GM10248 (cell line): ENCODE results near the gene NSDHL.

Experiments used
- CTCF ChIA-PET: fragments of 300-600 bp; sonication (Branson Sonifier 250); formaldehyde crosslinking; extraction: SDS; loops from one replicate; lab custom pipeline; 2021; ENCODE audit warnings: antibody characterized with exemption; lab: Yijun Ruan, JAX
- POLR2A ChIA-PET: fragments of 350-650 bp; sonication (Branson Sonifier 250); formaldehyde crosslinking; extraction: SDS; loops from one replicate; lab custom pipeline; 2020; ENCODE audit warnings: antibody characterized with exemption; lab: Yijun Ruan, JAX
- DNase-seq: peaks from one replicate; pipeline ENCODE4 v3.0.0; 2012; ENCODE audit errors: extremely low spot score
- TF ChIP-seq, protein P1 (sequence below): IDR thresholded peaks from 2 replicates; pipeline ENCODE4 v1.5.1; 2012; ENCODE audit warnings: mild to moderate bottlenecking, low read depth; ENCODE audit errors: extremely low read depth, missing control alignments, control extremely low read depth

The NSDHL gene

DNA sequence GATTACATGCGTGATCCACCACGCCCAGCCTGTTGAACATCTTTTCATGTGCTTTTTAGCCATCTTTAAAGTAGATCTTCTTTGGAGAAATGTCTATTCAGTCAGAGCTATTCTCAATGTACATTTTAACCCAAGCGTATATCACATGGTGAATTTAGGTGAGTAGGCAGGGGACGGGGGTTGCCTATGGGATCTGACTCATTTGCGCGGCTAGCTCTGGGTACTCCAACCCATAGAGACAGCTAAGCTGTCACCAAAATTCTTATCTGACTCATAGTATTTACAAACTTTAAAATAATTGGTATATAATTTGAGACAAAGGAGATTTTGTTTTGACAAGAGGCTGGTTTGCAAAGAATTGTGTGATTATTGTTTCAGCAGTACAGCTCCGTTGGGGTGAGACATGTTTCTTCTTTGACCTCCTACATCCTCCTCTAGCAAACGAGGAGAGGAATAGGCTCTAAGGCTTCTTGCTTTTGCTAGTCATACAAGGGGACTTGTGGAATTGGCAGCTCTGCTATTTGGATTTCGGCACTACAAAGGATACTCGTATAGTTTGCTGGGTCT, 12.0 kb downstream of the NSDHL start:
- TF ChIP-seq, protein P1, sequence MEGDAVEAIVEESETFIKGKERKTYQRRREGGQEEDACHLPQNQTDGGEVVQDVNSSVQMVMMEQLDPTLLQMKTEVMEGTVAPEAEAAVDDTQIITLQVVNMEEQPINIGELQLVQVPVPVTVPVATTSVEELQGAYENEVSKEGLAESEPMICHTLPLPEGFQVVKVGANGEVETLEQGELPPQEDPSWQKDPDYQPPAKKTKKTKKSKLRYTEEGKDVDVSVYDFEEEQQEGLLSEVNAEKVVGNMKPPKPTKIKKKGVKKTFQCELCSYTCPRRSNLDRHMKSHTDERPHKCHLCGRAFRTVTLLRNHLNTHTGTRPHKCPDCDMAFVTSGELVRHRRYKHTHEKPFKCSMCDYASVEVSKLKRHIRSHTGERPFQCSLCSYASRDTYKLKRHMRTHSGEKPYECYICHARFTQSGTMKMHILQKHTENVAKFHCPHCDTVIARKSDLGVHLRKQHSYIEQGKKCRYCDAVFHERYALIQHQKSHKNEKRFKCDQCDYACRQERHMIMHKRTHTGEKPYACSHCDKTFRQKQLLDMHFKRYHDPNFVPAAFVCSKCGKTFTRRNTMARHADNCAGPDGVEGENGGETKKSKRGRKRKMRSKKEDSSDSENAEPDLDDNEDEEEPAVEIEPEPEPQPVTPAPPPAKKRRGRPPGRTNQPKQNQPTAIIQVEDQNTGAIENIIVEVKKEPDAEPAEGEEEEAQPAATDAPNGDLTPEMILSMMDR = no peak
- POLR2A ChIA-PET = no interaction called here
- CTCF ChIA-PET = no interaction called here
- DNase-seq = no peak

DNA sequence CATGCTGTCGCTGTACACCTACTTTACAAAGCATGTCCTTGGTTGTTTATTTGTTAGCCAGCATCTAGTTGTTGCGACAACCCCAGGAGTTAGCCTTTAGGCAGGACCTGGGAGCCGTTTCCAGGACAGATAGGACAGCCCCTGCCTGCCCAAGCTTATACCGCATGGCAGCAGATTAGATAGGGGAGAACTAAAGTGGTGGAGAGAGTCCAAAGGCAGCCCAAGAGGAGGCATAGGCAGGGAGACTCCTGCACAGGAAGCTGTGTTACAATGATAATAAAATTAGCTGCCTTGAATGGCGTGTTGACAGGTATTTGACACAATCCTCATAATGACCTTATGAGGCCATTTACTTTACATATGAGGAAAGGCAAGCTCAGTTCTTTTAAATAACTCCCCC, 13.0 kb downstream of the NSDHL start:
- POLR2A ChIA-PET = no interaction called here

DNA sequence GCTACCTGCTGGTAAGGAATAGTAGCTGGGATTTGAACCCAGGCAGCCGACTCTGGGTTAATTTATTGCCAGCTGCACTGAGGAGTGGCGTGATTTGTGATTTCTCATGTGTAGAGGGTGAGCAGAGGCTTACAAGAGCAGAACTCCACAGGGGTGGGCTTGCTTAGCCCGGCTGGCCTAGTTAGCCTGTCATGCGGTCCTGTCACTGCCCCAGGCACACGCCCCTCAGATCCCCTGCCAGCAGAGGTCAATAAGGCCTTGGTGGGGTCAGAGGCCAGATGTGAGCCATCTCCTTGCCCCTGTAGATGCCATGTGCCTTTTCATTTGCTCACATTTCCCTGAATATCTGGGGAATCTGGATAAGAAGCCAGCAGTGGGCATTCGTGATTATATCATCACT, 13.4 kb downstream of the NSDHL start:
- DNase-seq = no peak
- POLR2A ChIA-PET = no interaction called here
- CTCF ChIA-PET = no interaction called here
- TF ChIP-seq, protein P1 = no peak

More for the DNA sequence above, 13.0 kb downstream of the NSDHL start:
- CTCF ChIA-PET = no interaction called here
- TF ChIP-seq, protein P1 = no peak
- no peak for DNase-seq

DNA sequence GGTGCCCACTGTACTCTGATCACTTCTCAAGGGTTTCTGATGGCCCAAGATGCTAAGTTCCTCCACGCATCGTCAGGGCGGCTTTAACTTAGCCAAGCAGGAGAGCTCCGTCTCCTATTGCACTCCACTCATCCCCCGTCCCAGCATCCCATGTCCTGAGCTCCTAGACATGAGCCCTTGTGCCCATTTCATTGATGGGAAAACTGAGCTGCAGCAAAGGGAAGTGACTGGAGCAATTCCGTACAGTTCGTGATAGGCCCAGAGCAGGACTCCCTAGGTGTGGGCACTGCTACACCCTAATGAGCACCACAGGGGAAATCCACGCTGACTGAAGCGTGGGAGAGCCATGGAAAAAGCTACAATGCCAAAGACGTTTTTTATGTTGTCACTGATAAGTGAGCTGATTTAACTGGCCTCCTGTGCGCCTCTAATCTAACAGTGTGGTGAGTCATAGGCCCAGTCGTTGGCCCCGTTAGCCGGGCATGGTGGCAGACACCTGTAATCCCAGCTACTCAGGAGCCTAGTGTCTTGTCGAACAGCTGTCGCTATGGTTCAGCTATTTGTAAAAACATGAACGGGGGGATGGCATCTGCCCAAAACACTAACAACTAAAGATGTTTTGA, 14.9 kb downstream of the NSDHL start:
- ChIA-PET CTCF (interaction anchor here (0.9 kb wide), 1 partner anchor 12 kb away, joined by 3 read pairs; no protein-coding TSS in a partner anchor), POLR2A (no interaction called here)
- TF ChIP-seq, protein P1 = no peak
- no peak for DNase-seq

DNA sequence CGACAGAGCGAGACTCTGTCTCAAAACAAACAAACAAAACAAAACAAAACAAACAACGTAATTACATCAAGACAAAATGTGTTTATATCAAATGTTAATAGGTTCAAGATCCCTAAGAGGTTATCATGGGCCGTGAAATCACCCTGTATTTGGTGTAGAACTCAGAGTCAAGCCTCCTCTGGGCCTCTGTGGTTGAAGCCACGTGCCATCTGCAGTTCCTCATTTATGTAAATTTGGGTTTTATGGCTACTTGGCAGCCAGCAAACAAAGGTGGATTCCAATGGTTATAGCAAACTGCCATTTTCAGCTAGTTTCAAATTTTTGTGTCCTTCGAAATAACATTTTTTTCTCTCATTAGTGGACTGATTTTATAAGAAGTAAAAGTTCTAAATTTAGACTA, 16.4 kb downstream of the NSDHL start:
- TF ChIP-seq, protein P1 = no peak
- ChIA-PET CTCF (no interaction called here), POLR2A (no interaction called here)

DNA sequence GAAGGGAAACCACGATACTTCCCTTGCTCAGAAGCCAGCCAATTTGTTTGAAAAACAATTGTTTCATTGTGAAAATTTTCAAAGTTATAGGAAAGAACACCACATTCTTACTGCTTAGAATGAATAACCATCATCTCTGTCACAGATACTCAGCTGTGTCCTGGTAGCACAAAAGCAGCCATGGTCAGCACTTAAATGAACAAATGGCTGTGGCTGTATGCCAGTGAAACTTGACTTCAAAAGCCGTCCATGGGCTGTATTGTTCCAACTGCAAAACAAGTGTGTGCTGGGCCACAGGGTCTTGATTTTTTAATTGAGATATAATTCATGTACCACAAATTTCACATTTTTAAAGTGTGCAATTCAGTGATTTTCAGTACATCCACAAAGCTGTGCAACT, 19.6 kb downstream of the NSDHL start:
- POLR2A ChIA-PET = no interaction called here
- no peak for DNase-seq
- CTCF ChIA-PET = no interaction called here
- TF ChIP-seq, protein P1 = no peak

More for the DNA sequence above, 16.4 kb downstream of the NSDHL start:
- no peak for DNase-seq
